GM18868 (cell line): ENCODE data around the gene MXD1.
"Not testable (repeated sequence)": the region's sequence is repeated elsewhere in the genome, so short reads cannot be mapped to it uniquely, and the experiment has no call there.

ENCODE experiments used
- ATAC-seq: cut with Tn5 transposase; IDR thresholded peaks from one replicate; pipeline ENCODE4 v1.9.1; 2021; ENCODE audit warnings: mild to moderate bottlenecking, moderate library complexity; ENCODE audit not compliant: unreplicated experiment

MXD1 gene

GRCh38 chr2:69950671-69951070 lies 35.8 kb downstream of the MXD1 start:
- ATAC-seq = not testable (repeated sequence)

- ATAC-seq = no peak
These were observed 37.6 kb downstream of the MXD1 start for GRCh38 chr2:69952336-69953115.

- ATAC-seq = no peak
These were observed 39.2 kb downstream of the MXD1 start for GRCh38 chr2:69954084-69954483.

GRCh38 chr2:69955029-69955428 lies 40.1 kb downstream of the MXD1 start:
- no peak for ATAC-seq

- ATAC-seq = no peak
These were observed 41.6 kb downstream of the MXD1 start for GRCh38 chr2:69956475-69956979.

GRCh38 chr2:69957965-69958364 lies 43.1 kb downstream of the MXD1 start:
- ATAC-seq = no peak

GRCh38 chr2:69958480-69958879 lies 43.6 kb downstream of the MXD1 start:
- ATAC-seq = no peak

GRCh38 chr2:69959425-69959824 lies 44.5 kb downstream of the MXD1 start:
- ATAC-seq = no peak

GRCh38 chr2:69960821-69961220 lies 45.9 kb downstream of the MXD1 start:
- ATAC-seq = no peak

- no peak for ATAC-seq
These were observed 46.6 kb downstream of the MXD1 start, which contains the start of gene ASPRV1 for GRCh38 chr2:69961496-69961895. ASPRV1 (minus strand) TSS chr2:69961631; CDS start chr2:69961436, 195 bp downstream.

GRCh38 chr2:69962986-69963730 lies 48.2 kb downstream of the MXD1 start:
- no peak for ATAC-seq

GRCh38 chr2:69964353-69964841 lies 49.5 kb downstream of the MXD1 start:
- ATAC-seq = no peak

GRCh38 chr2:69965756-69966445 lies 51.0 kb downstream of the MXD1 start:
- no peak for ATAC-seq

GRCh38 chr2:69966496-69966895 lies 51.6 kb downstream of the MXD1 start:
- ATAC-seq = no peak

- no peak for ATAC-seq
These were observed 53.7 kb downstream of the MXD1 start for GRCh38 chr2:69968609-69969008.

- ATAC-seq = no peak
These were observed 54.4 kb downstream of the MXD1 start for GRCh38 chr2:69969126-69969983.

GRCh38 chr2:69969991-69970390 lies 55.1 kb downstream of the MXD1 start:
- no peak for ATAC-seq

GRCh38 chr2:69972822-69973221 lies 57.9 kb downstream of the MXD1 start:
- ATAC-seq = no peak

GRCh38 chr2:69973335-69973735 lies 58.4 kb downstream of the MXD1 start:
- ATAC-seq = no peak

- ATAC-seq = no peak
These were observed 60.4 kb downstream of the MXD1 start for GRCh38 chr2:69975136-69975852.
